Measurements from ENCODE around the gene HES6. TPM values are rescaled to one million over a fixed set of nuclear protein-coding genes. Genes with fewer than 3 reads are reported as not detected.
"Not testable (repeated sequence)": the region's sequence is repeated elsewhere in the genome, so short reads cannot be mapped to it uniquely, and the experiment has no call there.

HES6 gene
- total and polyA plus RNA-seq, 10 of the 15 experiments (the other 5 are each of a cell fraction or from before 2014, with no cell fraction given) = 0.11 to 1.7 (median 0.83) TPM

DNA sequence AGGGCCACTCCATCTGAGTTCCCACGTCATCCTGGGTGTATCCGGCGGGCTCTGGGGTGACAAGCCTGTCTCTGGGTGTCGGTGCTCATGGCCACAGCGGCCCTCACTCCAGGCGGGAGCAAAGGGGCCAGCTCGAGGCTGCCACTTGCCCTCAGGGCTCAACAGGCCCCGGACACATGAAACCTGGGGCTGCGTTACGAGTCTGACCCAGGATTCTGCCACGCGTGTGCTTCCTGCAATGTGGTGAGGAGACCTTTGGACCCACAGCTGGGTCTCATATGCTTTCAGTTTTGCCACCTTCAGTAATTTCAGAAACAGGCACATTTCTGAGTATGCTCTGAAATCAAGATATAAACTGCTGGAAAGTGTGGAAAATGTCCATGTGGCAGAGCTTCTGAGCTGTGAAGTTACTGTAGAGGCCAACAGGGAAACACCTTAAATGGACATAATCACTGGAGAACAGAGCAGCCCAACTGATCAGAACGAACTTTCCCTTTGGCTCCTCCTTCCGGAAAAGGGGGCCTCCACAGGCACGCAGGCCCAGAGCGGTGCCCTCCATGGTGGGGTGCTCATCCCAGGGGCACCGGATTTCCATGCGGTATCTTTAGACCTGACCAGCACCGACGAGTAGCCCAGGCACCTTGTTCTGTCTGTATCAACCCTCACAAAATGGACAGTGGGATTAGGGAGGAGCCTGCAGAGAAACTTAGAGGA, 34.5 kb upstream of the HES6 start:
- no peak for ATAC-seq
- no peak overlapping the region for H3K4me2 ChIP-seq (ENCODE audit: control insufficient read depth, insufficient read depth)
- H3K9me3 ChIP-seq (replicated peaks; ENCODE audit: control insufficient read depth, insufficient read depth, low read length) = no peaks in the 10 kb centered on the region
- CTCF ChIA-PET = interaction anchor here (1.7 kb wide), 1 partner anchor 11 kb away, joined by 5 read pairs; no protein-coding TSS in a partner anchor
- in situ Hi-C loops (cut with MboI) (no loop called here), intact Hi-C loops (cut with micrococcal nuclease; ENCODE audit: unreplicated experiment) (no loop called here)
- no TSS peak for BruUV-seq (replicated peaks)
- H3K4me3 ChIP-seq = no peak overlapping the region
- whole genome bisulfite sequencing (ENCODE audit: insufficient coverage, insufficient replicate concordance, low lambda C conversion rate, missing lambda C conversion rate) = 94% methylated on average over 20 of the region's 20 CpGs
- no peaks in the 10 kb centered on the region for H3K4me1 ChIP-seq (ENCODE audit: control insufficient read depth, insufficient read depth, low read length)
- H2AFZ ChIP-seq (ENCODE audit: control insufficient read depth, low read depth, low read length) = no peak overlapping the region
- no peaks in the 10 kb centered on the region for H3K27me3 ChIP-seq (replicated peaks in 1 of 2; ENCODE audit: control insufficient read depth in 2 of 2, insufficient read depth in 2 of 2, low read length in 1 of 2)
- no peak for TF ChIP-seq RCOR1 (conservative IDR thresholded peaks at IDR 0.05; ENCODE audit: low read depth, low read length)
- TF ChIP-seq ZSCAN29 (IDR thresholded peaks at IDR 0.05) = no peak
- no peak for TF ChIP-seq SIN3A (IDR thresholded peaks at IDR 0.05; ENCODE audit: low read depth, low read length)
- TF ChIP-seq FOXM1 (IDR thresholded peaks at IDR 0.05; ENCODE audit: low read depth, low read length) = no peak
- TF ChIP-seq, protein P1, sequence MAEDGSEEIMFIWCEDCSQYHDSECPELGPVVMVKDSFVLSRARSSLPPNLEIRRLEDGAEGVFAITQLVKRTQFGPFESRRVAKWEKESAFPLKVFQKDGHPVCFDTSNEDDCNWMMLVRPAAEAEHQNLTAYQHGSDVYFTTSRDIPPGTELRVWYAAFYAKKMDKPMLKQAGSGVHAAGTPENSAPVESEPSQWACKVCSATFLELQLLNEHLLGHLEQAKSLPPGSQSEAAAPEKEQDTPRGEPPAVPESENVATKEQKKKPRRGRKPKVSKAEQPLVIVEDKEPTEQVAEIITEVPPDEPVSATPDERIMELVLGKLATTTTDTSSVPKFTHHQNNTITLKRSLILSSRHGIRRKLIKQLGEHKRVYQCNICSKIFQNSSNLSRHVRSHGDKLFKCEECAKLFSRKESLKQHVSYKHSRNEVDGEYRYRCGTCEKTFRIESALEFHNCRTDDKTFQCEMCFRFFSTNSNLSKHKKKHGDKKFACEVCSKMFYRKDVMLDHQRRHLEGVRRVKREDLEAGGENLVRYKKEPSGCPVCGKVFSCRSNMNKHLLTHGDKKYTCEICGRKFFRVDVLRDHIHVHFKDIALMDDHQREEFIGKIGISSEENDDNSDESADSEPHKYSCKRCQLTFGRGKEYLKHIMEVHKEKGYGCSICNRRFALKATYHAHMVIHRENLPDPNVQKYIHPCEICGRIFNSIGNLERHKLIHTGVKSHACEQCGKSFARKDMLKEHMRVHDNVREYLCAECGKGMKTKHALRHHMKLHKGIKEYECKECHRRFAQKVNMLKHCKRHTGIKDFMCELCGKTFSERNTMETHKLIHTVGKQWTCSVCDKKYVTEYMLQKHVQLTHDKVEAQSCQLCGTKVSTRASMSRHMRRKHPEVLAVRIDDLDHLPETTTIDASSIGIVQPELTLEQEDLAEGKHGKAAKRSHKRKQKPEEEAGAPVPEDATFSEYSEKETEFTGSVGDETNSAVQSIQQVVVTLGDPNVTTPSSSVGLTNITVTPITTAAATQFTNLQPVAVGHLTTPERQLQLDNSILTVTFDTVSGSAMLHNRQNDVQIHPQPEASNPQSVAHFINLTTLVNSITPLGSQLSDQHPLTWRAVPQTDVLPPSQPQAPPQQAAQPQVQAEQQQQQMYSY (CRISPR knock-in tag; IDR thresholded peaks at IDR 0.05) = no peak
- TF ChIP-seq RB1 (IDR thresholded peaks at IDR 0.05; ENCODE audit: borderline replicate concordance) = no peak
- no peak for TF ChIP-seq SMC3 (IDR thresholded peaks at IDR 0.05; ENCODE audit: borderline replicate concordance, low read length)
- TF ChIP-seq, protein P2, sequence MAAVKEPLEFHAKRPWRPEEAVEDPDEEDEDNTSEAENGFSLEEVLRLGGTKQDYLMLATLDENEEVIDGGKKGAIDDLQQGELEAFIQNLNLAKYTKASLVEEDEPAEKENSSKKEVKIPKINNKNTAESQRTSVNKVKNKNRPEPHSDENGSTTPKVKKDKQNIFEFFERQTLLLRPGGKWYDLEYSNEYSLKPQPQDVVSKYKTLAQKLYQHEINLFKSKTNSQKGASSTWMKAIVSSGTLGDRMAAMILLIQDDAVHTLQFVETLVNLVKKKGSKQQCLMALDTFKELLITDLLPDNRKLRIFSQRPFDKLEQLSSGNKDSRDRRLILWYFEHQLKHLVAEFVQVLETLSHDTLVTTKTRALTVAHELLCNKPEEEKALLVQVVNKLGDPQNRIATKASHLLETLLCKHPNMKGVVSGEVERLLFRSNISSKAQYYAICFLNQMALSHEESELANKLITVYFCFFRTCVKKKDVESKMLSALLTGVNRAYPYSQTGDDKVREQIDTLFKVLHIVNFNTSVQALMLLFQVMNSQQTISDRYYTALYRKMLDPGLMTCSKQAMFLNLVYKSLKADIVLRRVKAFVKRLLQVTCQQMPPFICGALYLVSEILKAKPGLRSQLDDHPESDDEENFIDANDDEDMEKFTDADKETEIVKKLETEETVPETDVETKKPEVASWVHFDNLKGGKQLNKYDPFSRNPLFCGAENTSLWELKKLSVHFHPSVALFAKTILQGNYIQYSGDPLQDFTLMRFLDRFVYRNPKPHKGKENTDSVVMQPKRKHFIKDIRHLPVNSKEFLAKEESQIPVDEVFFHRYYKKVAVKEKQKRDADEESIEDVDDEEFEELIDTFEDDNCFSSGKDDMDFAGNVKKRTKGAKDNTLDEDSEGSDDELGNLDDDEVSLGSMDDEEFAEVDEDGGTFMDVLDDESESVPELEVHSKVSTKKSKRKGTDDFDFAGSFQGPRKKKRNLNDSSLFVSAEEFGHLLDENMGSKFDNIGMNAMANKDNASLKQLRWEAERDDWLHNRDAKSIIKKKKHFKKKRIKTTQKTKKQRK (IDR thresholded peaks at IDR 0.05; ENCODE audit: low read depth, low read length) = no peak
- TF ChIP-seq, protein P3, sequence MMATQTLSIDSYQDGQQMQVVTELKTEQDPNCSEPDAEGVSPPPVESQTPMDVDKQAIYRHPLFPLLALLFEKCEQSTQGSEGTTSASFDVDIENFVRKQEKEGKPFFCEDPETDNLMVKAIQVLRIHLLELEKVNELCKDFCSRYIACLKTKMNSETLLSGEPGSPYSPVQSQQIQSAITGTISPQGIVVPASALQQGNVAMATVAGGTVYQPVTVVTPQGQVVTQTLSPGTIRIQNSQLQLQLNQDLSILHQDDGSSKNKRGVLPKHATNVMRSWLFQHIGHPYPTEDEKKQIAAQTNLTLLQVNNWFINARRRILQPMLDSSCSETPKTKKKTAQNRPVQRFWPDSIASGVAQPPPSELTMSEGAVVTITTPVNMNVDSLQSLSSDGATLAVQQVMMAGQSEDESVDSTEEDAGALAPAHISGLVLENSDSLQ (IDR thresholded peaks at IDR 0.05) = no peak
- POLR2A ChIA-PET = no interaction called here
- no peak overlapping the region for H3K9ac ChIP-seq (ENCODE audit: control insufficient read depth, insufficient read depth, low read length)
- no peaks in the 10 kb centered on the region for H4K20me1 ChIP-seq (ENCODE audit: control insufficient read depth, insufficient read depth)
- DNase-seq (ENCODE audit: low read depth, low spot score) = no peak
- peaks cover 19 to 34% of the 10 kb centered on the region in 2 experiments for H3K36me3 ChIP-seq (ENCODE audit: control insufficient read depth in 2 of 2, insufficient read depth in 2 of 2, low read length in 1 of 2)
- RAD21 ChIA-PET (ENCODE audit: unreplicated experiment) = no interaction called here
- H3K79me2 ChIP-seq (ENCODE audit: control insufficient read depth, insufficient read depth, low read length) = no peaks in the 10 kb centered on the region
- no peak overlapping the region for H3K27ac ChIP-seq (ENCODE audit: control insufficient read depth, insufficient read depth)
- SMC1A ChIA-PET (ENCODE audit: uncharacterized antibody, unreplicated experiment) = no interaction called here
- no peak for FAIRE-seq

- H3K27ac ChIP-seq (ENCODE audit: control insufficient read depth, insufficient read depth); ATAC-seq; intact Hi-C loops (cut with micrococcal nuclease; ENCODE audit: unreplicated experiment); H3K4me1 ChIP-seq (ENCODE audit: control insufficient read depth, insufficient read depth, low read length); in situ Hi-C loops (cut with MboI); H3K9ac ChIP-seq (ENCODE audit: control insufficient read depth, insufficient read depth, low read length); H4K20me1 ChIP-seq (ENCODE audit: control insufficient read depth, insufficient read depth); DNase-seq (ENCODE audit: low read depth, low spot score); H3K79me2 ChIP-seq (ENCODE audit: control insufficient read depth, insufficient read depth, low read length); FAIRE-seq; H3K27me3 ChIP-seq (replicated peaks in 1 of 2; ENCODE audit: control insufficient read depth in 2 of 2, insufficient read depth in 2 of 2, low read length in 1 of 2); POLR2A ChIA-PET; H3K4me3 ChIP-seq; H3K4me2 ChIP-seq (ENCODE audit: control insufficient read depth, insufficient read depth); CTCF ChIA-PET; RAD21 ChIA-PET (ENCODE audit: unreplicated experiment); BruUV-seq (replicated peaks); H2AFZ ChIP-seq (ENCODE audit: control insufficient read depth, low read depth, low read length); H3K9me3 ChIP-seq (replicated peaks; ENCODE audit: control insufficient read depth, insufficient read depth, low read length): not testable (repeated sequence)
- SMC1A ChIA-PET (ENCODE audit: uncharacterized antibody, unreplicated experiment) = interaction anchor here (0.7 kb wide), 1 partner anchor 688 kb away, joined by 3 read pairs; no protein-coding TSS in a partner anchor
- H3K36me3 ChIP-seq (ENCODE audit: control insufficient read depth in 2 of 2, insufficient read depth in 2 of 2, low read length in 1 of 2) = peaks cover 19 to 35% of the 10 kb centered on the region in 2 experiments
- 91% methylated on average over 10 of the region's 10 CpGs for WGBS (ENCODE audit: insufficient coverage, insufficient replicate concordance, low lambda C conversion rate, missing lambda C conversion rate)
These were observed 33.6 kb upstream of the HES6 start for GRCh38 chr2:238273433-238273832.

All from GM12878 (cell line).